ENCODE data around the gene PNPLA7.
A peak's percentile ranks its signal among the peaks of the same experiment; 100 is the strongest.
"Not testable (repeated sequence)": the region's sequence is repeated elsewhere in the genome, so short reads cannot be mapped to it uniquely, and the experiment has no call there.

PNPLA7 gene

DNA sequence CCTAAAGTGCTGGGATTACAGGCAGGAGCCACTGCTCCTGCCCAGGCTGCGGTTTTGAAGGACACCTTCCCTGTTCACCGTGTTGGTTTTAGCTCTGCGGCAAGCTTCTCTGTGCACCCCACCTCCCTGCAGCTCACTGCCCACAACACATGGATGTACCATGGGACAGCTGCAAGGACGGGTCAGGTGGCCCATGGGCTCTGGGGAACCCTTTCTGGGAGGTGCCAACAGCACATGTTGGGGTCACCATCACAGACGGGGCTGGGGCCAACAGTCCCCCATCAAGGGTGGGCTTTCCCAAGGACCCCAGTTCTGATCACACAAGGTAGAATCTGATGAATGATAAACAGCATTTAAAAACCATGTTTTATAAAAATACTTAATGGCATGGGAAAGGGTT, 134.8 kb downstream of the PNPLA7 start:
- no peak for TF ChIP-seq CTCF (conservative IDR thresholded peaks at IDR 0.05; ENCODE audit: control insufficient read depth, insufficient read depth, low read depth, low read length)
- no peak overlapping the region for H3K4me3 ChIP-seq (ENCODE audit: control insufficient read depth, low read depth, low read length)
- DNase-seq (ENCODE audit: low read depth) = no peak

GRCh38 chr9:137412431-137412830, 137.8 kb downstream of the PNPLA7 start:
- TF ChIP-seq CTCF (conservative IDR thresholded peaks at IDR 0.05; ENCODE audit: control insufficient read depth, insufficient read depth, low read depth, low read length) = no peak
- no peak overlapping the region for H3K4me3 ChIP-seq (ENCODE audit: control insufficient read depth, low read depth, low read length)
- DNase-seq (ENCODE audit: low read depth) = peak; percentile 49

DNA sequence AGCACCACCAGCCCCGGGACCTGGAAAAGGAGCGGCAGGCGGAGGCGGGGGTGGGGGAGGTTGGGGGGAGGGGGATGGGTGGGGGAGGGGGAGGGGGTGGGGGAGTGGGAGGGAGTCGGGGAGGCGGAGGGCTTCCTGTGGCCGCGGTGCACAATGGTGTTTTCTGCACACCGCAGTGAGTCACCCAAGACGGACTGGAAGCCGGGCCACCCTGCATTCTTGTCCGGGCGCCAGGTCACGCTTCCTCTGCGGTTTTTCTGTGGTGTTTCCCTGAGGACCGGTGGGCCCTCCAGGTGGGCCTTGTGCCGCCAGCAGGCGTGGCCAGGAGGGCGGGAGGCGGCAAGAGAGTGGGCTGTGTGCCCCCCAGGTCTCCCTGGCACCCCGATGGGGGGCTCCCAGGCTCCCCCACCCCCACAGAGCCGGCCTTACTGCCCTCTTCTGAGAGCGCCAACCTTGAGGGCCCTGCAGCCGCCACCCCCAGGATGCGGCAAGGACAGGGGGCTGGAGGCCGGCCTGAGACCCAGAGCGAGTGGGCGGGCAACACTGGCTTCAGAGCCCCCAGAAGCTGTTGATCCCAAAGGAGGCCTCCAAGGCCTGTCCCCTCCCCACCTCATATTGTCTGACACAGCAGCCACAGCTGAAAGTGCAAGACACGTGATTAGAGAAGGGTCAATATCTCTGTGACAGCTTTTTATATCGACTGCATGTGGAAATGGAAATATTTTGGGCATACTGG, 138.4 kb downstream of the PNPLA7 start:
- TF ChIP-seq CTCF (conservative IDR thresholded peaks at IDR 0.05; ENCODE audit: control insufficient read depth, insufficient read depth, low read depth, low read length) = no peak
- H3K4me3 ChIP-seq (ENCODE audit: control insufficient read depth, low read depth, low read length) = no peak overlapping the region
- peak; percentile 86 for DNase-seq (ENCODE audit: low read depth)

DNA sequence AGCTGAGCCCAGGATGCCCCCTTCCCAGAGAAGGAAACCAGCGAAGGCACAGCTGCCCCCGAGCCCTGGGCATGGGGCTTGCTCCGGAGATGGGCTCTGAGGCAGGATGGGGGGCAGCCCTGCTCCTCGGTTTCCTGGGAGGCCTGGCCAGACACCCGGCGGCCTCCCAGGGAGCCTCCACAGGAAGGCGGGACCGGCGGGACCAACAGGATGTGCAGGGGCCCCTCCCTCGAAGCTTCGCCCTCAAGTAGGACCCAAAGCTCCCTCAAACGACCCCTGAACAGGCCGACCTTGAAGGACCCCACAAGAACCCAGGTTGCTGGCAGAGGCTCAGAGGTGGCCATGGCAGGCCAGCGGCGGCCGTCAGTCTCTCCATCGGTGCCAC, 138.9 kb downstream of the PNPLA7 start:
- DNase-seq (ENCODE audit: low read depth) = no peak
- no peak overlapping the region for H3K4me3 ChIP-seq (ENCODE audit: control insufficient read depth, low read depth, low read length)
- TF ChIP-seq CTCF (conservative IDR thresholded peaks at IDR 0.05; ENCODE audit: control insufficient read depth, insufficient read depth, low read depth, low read length) = no peak

- H3K4me3 ChIP-seq (ENCODE audit: control insufficient read depth, low read depth, low read length) = no peak overlapping the region
- no peak for DNase-seq (ENCODE audit: low read depth)
- no peak for TF ChIP-seq CTCF (conservative IDR thresholded peaks at IDR 0.05; ENCODE audit: control insufficient read depth, insufficient read depth, low read depth, low read length)
These were observed 139.3 kb downstream of the PNPLA7 start for GRCh38 chr9:137410891-137411249.

- not testable (repeated sequence) for H3K4me3 ChIP-seq (ENCODE audit: control insufficient read depth, low read depth, low read length); DNase-seq (ENCODE audit: low read depth)
These were observed 139.8 kb downstream of the PNPLA7 start for GRCh38 chr9:137410236-137410890.

All from fibroblast of mammary gland (primary cell).